ENCODE results near the gene CCL17.

DNA sequence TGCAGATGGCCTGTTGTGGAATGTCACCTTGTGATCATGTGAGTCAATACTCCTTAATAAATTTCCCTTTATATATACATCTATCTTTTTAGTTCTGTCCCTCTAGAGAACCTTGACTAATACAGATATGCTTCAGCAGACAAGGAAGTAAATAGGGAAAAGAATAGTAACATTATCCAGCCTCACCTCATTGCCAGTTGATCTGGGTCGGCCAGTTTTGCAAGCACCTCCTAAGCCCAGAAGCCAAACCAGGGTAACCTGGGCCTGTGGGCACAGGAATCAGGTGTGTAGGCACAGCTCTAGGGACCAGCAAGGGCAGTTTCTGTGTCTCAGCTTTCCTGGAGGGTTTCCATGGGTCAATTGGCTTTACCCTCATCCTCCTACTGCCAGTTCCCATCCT is 11.9 kb upstream of the CCL17 start:
- no peak for TF ChIP-seq SREBF2 (IDR thresholded peaks at IDR 0.05; ENCODE audit: low read length)
- no peak for TF ChIP-seq SUPT20H (IDR thresholded peaks at IDR 0.05; ENCODE audit: borderline replicate concordance, control insufficient read depth, low read depth, low read length)
- no peak for TF ChIP-seq RBBP5 (conservative IDR thresholded peaks at IDR 0.05)
- TF ChIP-seq EZH2 (IDR thresholded peaks at IDR 0.05; ENCODE audit: borderline replicate concordance, control insufficient read depth, low read depth, low read length): no peak
- no peak for TF ChIP-seq RFX5 (IDR thresholded peaks at IDR 0.05; ENCODE audit: low read depth, low read length)
- TF ChIP-seq CTCF (IDR thresholded peaks at IDR 0.05 in 2 of 3, conservative IDR thresholded peaks at IDR 0.05 in 1 of 3; ENCODE audit: control insufficient read depth in 2 of 3, extremely low read depth in 1 of 3, insufficient read depth in 1 of 3, low read depth in 3 of 3, low read length in 3 of 3): no peak
- TF ChIP-seq ZNF217 (IDR thresholded peaks at IDR 0.05): no peak
- TF ChIP-seq MEF2A (IDR thresholded peaks at IDR 0.05; ENCODE audit: insufficient read depth, low read depth, low read length): no peak
